Activated naive CD4-positive, alpha-beta T cell treated with anti-CD3 and anti-CD28 coated beads, Interleukin-2, amount 50 U/mL, for 24 hours (primary cell): ENCODE results near the gene ZNF385B.

Source experiments
- H3K27ac Mint-ChIP-seq: one replicate; pipeline ENCODE4 v1.8.0; 2021; ENCODE audit warnings: mild to moderate bottlenecking, mixed read lengths
- H3K27me3 Mint-ChIP-seq: one replicate; pipeline ENCODE4 v1.8.0; 2021; ENCODE audit warnings: mixed read lengths
- H3K36me3 Mint-ChIP-seq: one replicate; pipeline ENCODE4 v1.8.0; 2021; ENCODE audit warnings: mixed read lengths
- H3K4me1 Mint-ChIP-seq: one replicate; pipeline ENCODE4 v1.8.0; 2021; ENCODE audit warnings: mixed read lengths
- H3K4me3 Mint-ChIP-seq: one replicate; pipeline ENCODE4 v1.8.0; 2021; ENCODE audit warnings: mild to moderate bottlenecking, mixed read lengths
- H3K9me3 Mint-ChIP-seq: one replicate; pipeline ENCODE4 v1.8.0; 2021; ENCODE audit warnings: mixed read lengths

ZNF385B gene

DNA sequence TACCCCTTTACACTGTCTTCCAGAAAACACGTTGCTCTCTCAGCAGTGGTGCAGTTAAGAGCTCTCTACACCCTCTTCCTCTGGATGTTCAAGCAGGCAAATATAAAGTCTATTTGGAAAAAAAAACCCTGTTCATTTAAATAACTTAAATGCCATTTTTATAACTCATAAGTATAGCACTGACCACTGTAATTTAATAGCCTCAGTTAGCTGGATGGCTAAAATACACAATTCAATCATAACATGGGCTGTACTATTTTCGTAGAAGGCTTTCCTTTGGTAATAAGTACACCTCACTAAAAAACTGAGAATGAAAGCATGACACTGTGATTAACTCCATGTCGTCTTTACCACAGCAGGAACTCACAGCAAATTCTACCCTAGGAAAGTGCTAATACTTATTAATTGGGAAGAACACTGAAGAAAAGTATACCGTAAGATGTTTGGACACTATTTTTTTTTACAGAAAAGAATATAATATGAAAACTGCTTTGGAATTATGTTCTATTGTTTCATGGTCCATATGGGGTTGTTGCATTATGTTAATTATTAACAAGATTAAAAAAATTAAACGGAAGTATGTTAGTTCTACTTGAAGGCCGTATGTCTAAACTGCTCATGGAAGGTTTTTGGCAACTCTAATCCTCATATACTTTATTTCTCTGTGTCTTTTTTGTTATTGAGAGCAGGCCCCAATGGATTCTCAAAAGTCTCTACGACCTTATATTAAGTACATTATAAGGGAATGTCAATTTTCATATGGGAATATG, 269.1 kb downstream of the ZNF385B start:
- no peak overlapping the region for H3K4me3 Mint-ChIP-seq
- H3K4me1 Mint-ChIP-seq = no peaks in the 10 kb centered on the region
- H3K27ac Mint-ChIP-seq = no peak overlapping the region
- H3K27me3 Mint-ChIP-seq = no peaks in the 10 kb centered on the region
- H3K9me3 Mint-ChIP-seq = no peaks in the 10 kb centered on the region
- no peaks in the 10 kb centered on the region for H3K36me3 Mint-ChIP-seq

GRCh38 chr2:179591690-179592089, 269.7 kb downstream of the ZNF385B start:
- Mint-ChIP-seq H3K4me1 (no peaks in the 10 kb centered on the region), H3K9me3 (no peaks in the 10 kb centered on the region), H3K36me3 (no peaks in the 10 kb centered on the region), H3K27me3 (no peaks in the 10 kb centered on the region), H3K27ac (no peak overlapping the region), H3K4me3 (no peak overlapping the region)

GRCh38 chr2:179588486-179589145, 272.8 kb downstream of the ZNF385B start:
- Mint-ChIP-seq H3K36me3 (no peaks in the 10 kb centered on the region), H3K27ac (no peak overlapping the region), H3K9me3 (no peaks in the 10 kb centered on the region), H3K27me3 (no peaks in the 10 kb centered on the region), H3K4me3 (no peak overlapping the region), H3K4me1 (no peaks in the 10 kb centered on the region)

DNA sequence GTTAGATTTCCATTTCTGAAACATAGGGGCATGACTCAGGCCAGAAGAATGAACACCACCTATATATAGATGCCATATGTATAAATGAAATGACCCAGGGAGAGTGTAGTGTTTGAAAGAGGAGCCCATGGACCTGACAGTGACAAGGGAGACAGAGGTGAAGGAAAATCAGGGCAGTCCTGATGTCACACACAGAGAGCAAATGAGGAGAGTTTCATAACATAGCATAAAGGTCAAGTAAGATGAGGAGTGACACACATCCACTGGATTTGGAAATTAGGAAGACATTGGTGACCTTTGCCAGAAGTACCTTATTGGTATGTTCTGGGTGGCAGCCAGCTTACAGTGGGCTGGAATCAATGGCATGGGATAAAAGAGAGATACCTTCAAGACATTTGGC, 276.7 kb downstream of the ZNF385B start:
- H3K9me3 Mint-ChIP-seq = no peaks in the 10 kb centered on the region
- no peaks in the 10 kb centered on the region for H3K27me3 Mint-ChIP-seq
- no peaks in the 10 kb centered on the region for H3K4me1 Mint-ChIP-seq
- no peaks in the 10 kb centered on the region for H3K36me3 Mint-ChIP-seq
- H3K4me3 Mint-ChIP-seq = no peak overlapping the region
- H3K27ac Mint-ChIP-seq = no peak overlapping the region

- Mint-ChIP-seq H3K9me3 (no peaks in the 10 kb centered on the region), H3K27ac (no peak overlapping the region), H3K36me3 (no peaks in the 10 kb centered on the region), H3K27me3 (no peaks in the 10 kb centered on the region), H3K4me1 (no peaks in the 10 kb centered on the region), H3K4me3 (no peak overlapping the region)
Measured at GRCh38 chr2:179581605-179582004, 279.8 kb downstream of the ZNF385B start.

- H3K27ac Mint-ChIP-seq = no peak overlapping the region
- H3K4me3 Mint-ChIP-seq = no peak overlapping the region
- no peaks in the 10 kb centered on the region for H3K36me3 Mint-ChIP-seq
- H3K9me3 Mint-ChIP-seq = no peaks in the 10 kb centered on the region
- H3K4me1 Mint-ChIP-seq = no peaks in the 10 kb centered on the region
- no peaks in the 10 kb centered on the region for H3K27me3 Mint-ChIP-seq
Measured at GRCh38 chr2:179580378-179581146, 280.9 kb downstream of the ZNF385B start.

- no peaks in the 10 kb centered on the region for H3K4me1 Mint-ChIP-seq
- H3K36me3 Mint-ChIP-seq = no peaks in the 10 kb centered on the region
- H3K27me3 Mint-ChIP-seq = no peaks in the 10 kb centered on the region
- H3K27ac Mint-ChIP-seq = no peak overlapping the region
- no peaks in the 10 kb centered on the region for H3K9me3 Mint-ChIP-seq
- H3K4me3 Mint-ChIP-seq = no peak overlapping the region
Measured at GRCh38 chr2:179579800-179580199, 281.6 kb downstream of the ZNF385B start.

DNA sequence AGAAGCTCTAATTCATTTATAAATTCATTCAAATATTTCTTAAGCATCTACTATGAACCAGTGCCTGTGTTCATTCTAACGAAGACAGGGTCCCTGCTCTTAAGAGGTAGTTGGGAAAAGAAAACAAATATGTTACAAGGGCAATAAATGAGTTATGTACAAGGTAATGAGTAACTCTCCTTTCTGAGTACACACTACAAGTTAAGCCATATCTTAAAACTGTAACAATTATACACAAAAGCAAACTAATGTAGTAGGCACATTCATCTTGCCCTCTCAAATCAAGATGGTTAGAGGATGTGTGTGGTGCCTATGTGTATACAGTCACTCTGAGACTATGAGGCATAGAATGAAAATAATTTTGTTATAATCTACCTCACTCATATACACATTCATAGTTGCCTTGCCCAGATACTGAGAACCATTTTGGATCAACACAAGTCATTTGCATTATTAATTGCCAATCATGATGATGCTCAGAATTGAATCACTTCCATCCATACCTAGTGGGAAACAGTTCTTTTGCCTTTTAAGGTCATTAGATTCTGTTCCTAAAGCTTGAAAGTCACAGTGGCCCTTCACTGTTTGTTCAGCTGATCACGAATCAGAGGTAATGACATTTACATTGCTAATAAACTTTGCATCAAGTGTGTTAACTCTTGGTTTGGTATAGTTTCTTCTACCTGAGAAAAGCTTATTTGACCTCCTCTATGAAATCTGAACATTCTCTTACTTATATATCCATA, 283.1 kb downstream of the ZNF385B start:
- Mint-ChIP-seq H3K27ac (no peak overlapping the region), H3K4me1 (no peaks in the 10 kb centered on the region), H3K9me3 (no peaks in the 10 kb centered on the region), H3K4me3 (no peak overlapping the region), H3K27me3 (no peaks in the 10 kb centered on the region), H3K36me3 (no peaks in the 10 kb centered on the region)

DNA sequence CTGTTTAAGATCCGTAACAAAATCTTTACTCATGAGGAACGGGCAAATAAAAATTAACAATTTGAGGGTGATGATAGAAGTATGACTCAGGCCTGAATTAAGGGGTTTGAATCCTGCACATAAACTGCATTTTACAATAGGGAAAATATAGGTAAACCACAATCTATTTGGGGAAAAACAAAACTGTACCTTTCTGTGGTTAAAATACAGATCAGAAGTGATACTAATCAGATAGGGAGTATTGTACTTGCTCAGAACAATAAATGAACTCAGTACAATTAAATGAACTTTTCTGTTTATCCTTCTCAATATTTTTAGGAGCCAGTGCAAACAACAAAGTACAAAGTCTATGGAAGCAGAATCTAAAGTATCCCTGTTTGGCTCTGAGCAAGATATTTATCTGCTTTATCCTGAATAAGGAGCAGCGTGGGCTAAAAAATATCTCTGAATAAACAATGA, 287.3 kb downstream of the ZNF385B start:
- Mint-ChIP-seq H3K36me3 (no peaks in the 10 kb centered on the region), H3K4me3 (no peak overlapping the region), H3K27ac (no peak overlapping the region)

DNA sequence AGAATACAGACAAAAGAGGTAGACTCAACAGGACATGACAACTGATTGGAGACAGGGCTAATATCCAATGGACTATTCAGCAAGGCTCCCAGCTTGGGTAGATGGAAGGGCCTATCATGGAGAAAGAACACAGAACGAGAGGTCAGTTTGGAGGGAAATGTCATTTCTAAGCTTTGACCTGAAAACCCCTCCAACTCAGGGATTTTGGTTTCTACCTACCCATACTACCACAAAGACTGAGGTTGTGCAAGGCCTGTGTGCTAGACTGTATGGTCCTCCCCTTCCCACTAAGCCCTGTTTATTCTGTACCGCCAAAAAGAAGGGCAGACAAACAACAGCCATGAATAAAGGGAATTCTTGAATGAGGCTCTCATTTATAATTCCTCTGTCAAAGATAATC, 288.9 kb downstream of the ZNF385B start:
- no peak overlapping the region for H3K27ac Mint-ChIP-seq
- H3K4me1 Mint-ChIP-seq = no peaks in the 10 kb centered on the region
- peaks cover 2% of the 10 kb centered on the region for H3K27me3 Mint-ChIP-seq
- no peaks in the 10 kb centered on the region for H3K36me3 Mint-ChIP-seq
- no peak overlapping the region for H3K4me3 Mint-ChIP-seq
- H3K9me3 Mint-ChIP-seq = no peaks in the 10 kb centered on the region

More for the DNA sequence above, 287.3 kb downstream of the ZNF385B start:
- Mint-ChIP-seq H3K27me3 (no peaks in the 10 kb centered on the region), H3K9me3 (no peaks in the 10 kb centered on the region), H3K4me1 (no peaks in the 10 kb centered on the region)

GRCh38 chr2:179571721-179572120, 289.7 kb downstream of the ZNF385B start:
- H3K4me1 Mint-ChIP-seq = no peaks in the 10 kb centered on the region
- H3K27me3 Mint-ChIP-seq = peaks cover 2% of the 10 kb centered on the region
- no peaks in the 10 kb centered on the region for H3K36me3 Mint-ChIP-seq
- no peak overlapping the region for H3K4me3 Mint-ChIP-seq
- H3K27ac Mint-ChIP-seq = no peak overlapping the region
- H3K9me3 Mint-ChIP-seq = no peaks in the 10 kb centered on the region

DNA sequence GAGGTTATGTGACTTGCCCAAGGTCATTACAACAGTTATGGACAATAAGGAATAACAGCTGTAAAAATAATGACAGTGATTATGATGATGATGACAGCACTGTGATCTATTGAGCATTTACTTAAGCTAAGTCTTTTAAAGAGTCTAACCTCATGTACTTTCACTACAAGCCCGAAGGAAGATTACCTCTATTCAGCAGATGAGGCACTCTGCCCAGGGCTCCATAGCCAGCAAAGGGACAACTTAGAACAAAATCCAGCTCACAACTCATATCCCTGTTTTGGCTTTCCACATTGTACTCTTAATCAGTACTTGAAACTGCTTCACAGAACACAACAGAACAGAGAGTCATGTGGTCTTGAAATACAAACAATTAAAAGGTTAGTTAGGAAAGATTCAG, 290.2 kb downstream of the ZNF385B start:
- H3K27me3 Mint-ChIP-seq = peaks cover 2% of the 10 kb centered on the region
- H3K9me3 Mint-ChIP-seq = no peaks in the 10 kb centered on the region
- no peaks in the 10 kb centered on the region for H3K36me3 Mint-ChIP-seq
- H3K4me1 Mint-ChIP-seq = no peaks in the 10 kb centered on the region
- H3K4me3 Mint-ChIP-seq = no peak overlapping the region
- no peak overlapping the region for H3K27ac Mint-ChIP-seq

GRCh38 chr2:179569831-179570233, 291.6 kb downstream of the ZNF385B start:
- Mint-ChIP-seq H3K27me3 (peaks cover 2% of the 10 kb centered on the region), H3K9me3 (no peaks in the 10 kb centered on the region), H3K36me3 (no peaks in the 10 kb centered on the region)

GRCh38 chr2:179565807-179566206, 295.6 kb downstream of the ZNF385B start:
- no peak overlapping the region for H3K27ac Mint-ChIP-seq
- H3K4me3 Mint-ChIP-seq = no peak overlapping the region
- H3K27me3 Mint-ChIP-seq = peaks cover 2% of the 10 kb centered on the region
- no peaks in the 10 kb centered on the region for H3K9me3 Mint-ChIP-seq
- H3K4me1 Mint-ChIP-seq = no peaks in the 10 kb centered on the region
- no peaks in the 10 kb centered on the region for H3K36me3 Mint-ChIP-seq

More at GRCh38 chr2:179569831-179570233, 291.6 kb downstream of the ZNF385B start:
- no peaks in the 10 kb centered on the region for H3K4me1 Mint-ChIP-seq
- H3K4me3 Mint-ChIP-seq = no peak overlapping the region
- H3K27ac Mint-ChIP-seq = no peak overlapping the region

GRCh38 chr2:179562330-179562885, 299.0 kb downstream of the ZNF385B start:
- Mint-ChIP-seq H3K36me3 (no peaks in the 10 kb centered on the region), H3K4me1 (no peaks in the 10 kb centered on the region), H3K27me3 (no peaks in the 10 kb centered on the region), H3K9me3 (no peaks in the 10 kb centered on the region), H3K4me3 (no peak overlapping the region), H3K27ac (no peak overlapping the region)
